Suppressor macrophage (primary cell): ENCODE data around the gene SDK1.
"Not testable (repeated sequence)": the region's sequence is repeated elsewhere in the genome, so short reads cannot be mapped to it uniquely, and the experiment has no call there.

ENCODE experiments used
- DNase-seq, 4 experiments: peaks; one replicate each; pipeline ENCODE4 v3.0.0-alpha.2; 2020 to 2022

SDK1 gene

DNA sequence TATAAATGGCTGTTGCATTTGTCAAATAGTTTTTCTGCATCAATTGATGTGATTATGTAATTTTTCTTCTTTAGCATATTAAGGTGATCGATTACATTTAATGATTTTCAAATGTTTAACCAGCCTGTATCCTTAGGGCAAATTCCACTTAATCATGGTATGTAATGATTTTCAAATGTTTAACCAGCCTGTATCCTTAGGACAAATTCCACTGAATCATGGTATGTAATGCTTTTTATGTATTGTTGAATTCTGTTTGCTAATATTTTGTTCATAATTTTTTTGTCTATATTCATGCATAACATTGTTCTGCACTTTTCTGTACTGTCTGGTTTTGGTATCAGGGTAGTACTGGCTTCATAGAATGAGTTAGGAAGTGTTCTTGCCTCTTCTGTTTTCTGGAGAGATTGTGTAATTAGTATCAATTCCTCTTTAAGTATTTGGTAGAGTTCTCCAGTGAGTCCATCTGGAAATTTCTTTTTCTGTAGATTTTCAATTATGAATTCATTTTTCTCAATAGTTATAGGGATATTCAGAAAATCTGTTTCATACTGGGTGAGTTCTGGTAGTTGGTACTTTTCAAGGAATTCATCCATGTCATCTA, 987.8 kb downstream of the SDK1 start:
- peak in 2 of 4 experiments; percentile 19 to 61 for DNase-seq

DNA sequence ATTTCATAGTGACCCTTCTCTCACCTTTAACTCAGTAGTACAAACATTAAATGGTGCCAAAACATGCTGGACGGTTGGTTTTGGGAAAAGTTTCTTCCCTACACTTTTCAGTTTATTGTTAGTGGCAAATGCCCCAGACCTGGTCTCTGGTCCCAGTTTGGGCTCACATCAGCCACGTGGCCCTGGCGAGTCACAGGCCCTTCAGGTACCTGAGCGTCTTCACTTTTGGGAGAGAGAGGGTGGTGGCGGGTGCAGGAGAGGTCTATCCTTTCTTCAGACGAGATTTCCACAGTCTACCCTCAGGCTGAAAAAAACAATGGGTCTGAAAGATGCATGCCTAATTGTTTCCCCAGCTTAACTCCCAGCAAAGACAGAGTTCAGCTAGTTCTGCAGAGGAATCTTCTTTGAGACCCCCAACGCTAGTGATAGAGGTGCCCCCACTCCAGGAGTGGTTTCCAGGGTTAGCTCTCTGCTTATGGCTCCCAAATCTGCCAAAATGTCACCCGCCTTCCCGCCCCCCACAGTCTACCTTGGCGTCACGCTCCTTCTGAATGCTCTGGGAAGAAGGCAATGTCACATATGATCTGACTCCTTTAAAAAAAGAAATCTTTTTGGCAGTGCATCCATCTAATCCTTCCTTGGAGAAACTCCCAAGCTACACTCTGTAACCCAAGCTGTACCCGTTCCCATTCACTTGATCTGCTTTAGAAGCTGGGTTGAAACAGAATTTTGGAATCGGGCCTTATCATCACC, 996.3 kb downstream of the SDK1 start:
- no peak for DNase-seq

DNA sequence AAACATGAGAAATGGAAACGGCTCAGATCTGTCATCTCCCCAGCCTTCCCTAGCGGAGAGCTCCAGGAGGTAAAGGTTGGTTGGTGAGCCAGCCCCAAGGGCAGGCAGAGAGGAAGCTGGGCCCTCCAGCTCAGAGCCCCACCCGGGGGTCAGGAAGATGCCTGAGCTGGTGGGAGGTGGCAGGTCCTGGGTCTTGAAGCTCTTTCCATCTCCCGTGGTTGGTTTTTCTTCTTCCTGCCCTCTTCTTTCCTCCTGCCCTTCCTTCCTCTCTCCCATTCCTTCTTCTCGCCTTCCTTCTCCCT, 996.8 kb downstream of the SDK1 start:
- DNase-seq, result no peak

DNA sequence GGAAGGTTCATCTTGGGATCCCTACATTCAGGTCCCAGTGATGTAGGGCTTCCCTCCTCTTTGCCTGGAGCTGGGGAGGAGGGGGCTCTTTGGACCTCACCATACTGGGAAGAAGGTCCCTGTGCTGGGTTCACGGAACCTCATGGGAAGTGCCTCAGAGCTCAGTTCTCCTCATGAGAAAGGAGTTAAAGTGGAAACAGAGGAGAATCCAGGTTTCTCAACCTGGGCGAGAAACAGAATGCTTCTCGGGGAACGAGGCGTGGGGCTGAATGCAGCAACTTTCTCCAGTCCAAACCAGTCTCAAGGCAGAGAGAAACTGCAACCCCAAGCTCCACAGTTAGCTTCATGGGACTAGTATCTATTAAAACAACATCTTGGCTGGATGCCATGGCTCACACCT, 998.4 kb downstream of the SDK1 start:
- no peak for DNase-seq

DNA sequence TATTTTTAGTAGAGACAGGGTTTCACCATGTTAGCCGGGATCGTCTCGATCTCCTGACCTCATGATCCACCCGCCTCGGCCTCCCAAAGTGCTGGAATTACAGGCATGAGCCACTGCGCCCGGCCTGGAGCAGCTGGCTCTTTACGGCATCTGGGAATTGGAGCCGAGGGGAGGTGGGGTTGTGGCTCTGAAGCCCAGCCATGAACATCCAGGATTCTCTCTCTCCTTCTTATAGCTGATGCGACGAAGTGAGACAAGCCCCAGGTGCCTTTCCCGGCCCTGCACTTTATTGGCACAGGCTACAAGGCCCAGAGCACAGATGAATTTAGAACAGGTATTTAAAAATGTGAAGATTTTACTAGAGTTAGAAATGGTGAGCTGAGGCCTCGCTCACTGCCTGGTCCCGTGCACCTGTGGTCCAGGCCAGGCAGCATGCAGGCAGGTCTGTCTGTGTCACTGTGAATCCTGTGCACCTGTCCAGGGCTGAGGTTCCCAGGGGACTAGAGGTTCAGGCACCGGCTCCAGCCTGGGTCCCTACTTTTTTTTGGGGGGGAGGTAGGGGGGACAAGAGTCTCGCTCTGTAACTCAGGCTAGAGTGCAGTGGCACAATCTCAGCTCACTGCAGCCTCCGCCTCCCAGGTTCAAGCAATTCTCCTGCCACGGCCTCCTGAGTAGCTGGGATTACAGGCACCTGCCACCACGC, 1001.3 kb downstream of the SDK1 start:
- DNase-seq, result no peak

DNA sequence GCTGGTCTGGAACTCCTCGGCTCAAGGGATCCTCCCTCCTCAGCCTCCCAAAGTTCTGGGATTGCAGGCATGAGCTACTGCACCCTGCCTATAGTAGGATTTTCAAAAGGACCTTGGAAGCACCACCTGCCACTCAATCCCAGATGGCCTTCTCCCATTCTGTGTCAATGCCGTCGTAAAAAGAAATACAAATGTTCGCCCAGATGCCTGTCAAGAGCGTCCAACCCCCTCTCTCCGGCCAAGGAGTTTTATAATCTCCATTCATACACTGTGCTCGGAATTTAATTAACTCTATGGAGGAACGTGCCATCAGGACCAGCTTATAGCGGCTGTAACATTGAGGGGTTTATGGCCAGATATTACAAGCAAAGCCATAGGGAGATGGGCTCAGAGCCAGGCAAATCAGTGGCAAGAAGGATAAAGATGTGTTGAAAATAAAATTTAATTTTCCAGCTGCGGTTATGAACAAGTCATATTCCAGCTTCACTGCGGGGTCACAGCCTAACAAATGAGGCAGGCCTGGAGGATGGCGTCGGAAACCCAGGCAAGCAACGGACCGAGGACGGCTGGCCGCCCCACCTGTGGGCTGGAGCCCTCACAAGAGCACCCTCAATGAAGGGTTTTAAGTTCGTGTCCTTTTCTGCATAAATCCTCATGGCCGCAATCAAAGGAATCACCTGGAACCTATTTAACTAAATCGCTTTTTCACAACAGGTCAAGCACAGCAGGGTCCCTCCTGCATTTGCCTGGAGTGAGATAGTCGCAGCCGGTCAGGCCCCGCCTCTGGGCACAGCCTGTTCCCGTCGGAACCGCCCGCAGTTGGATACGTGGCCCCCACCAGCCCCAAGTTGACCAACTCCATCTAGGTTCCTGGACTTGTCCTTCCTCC, 1006.5 kb downstream of the SDK1 start:
- DNase-seq, result no peak

DNA sequence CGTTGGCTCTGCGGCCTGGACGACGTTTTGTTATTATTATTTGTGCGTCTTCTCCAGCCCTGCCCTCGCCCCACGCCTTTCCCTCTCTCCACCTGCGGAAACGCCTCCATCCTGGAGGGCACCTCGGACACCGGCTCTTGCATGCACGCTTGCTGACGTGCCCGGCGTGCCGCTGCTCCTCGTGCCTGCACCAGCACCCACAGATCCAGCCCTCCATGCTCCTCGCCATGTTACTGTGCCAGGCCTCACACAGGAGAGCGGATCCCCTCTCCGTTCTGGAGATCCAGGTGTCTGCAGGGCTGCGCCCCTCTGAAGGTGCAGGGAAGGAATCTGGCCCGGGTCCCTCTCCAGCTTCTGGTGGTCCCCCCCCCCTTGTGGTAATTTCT, 1007.1 kb downstream of the SDK1 start:
- no peak for DNase-seq

DNA sequence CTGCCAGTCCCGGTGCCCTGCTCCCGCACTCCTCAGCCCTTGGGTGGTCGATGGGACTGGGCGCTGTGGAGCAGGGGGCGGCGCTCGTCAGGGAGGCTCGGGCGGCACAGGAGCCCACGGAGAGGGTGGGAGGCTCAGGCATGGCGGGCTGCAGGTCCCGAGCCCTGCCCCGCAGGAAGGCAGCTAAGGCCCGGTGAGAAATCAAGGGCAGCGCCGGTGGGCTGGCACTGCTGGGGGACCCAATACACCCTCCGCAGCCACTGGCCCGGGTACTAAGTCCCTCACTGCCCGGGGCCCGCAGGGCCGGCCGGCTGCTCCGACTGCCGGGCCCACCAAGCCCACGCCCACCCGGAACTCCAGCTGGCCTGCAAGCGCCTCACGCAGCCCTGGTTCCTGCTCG, 1012.9 kb downstream of the SDK1 start:
- DNase-seq, result not testable (repeated sequence)

DNA sequence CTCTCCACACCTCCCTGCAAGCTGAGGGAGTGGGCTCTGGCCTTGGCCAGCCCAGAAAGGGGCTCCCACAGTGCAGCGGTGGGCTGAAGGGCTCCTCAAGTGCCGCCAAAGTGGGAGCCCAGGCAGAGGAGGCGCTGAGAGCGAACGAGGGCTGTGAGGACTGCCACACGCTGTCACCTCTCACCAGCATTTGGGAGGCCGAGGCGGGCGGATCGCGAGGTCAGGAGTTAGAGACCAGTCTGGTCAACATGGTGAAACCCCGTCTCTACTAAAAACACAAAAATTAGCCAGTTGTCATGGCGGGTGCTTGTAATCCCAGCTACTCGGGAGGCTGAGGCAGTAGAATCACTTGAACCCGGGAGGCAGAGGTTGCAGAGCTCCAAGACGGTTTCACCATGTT, 1013.3 kb downstream of the SDK1 start:
- DNase-seq, result not testable (repeated sequence)
